Hepatocyte (in vitro differentiated cells): Measurements from ENCODE around the gene AANAT.

Source experiments
- EZH2 ChIP-seq: fragments of 200-600 bp; sonication (generic); IDR thresholded peaks from 2 replicates; pipeline ENCODE4 v1.6.1; 2016; ENCODE audit warnings: antibody characterized with exemption, mild to moderate bottlenecking, borderline replicate concordance
- EZH2phosphoT487 ChIP-seq: fragments of 200-600 bp; sonication (generic); IDR thresholded peaks from one replicate; pipeline ENCODE4 v1.6.1; 2018; ENCODE audit warnings: antibody characterized with exemption, mild to moderate bottlenecking, low read depth, moderate library complexity; ENCODE audit not compliant: unreplicated experiment, severe bottlenecking
- TF ChIP-seq, protein P1 (sequence below): fragments of 200-600 bp; sonication (generic); IDR thresholded peaks from 2 replicates; pipeline ENCODE4 v1.5.1; 2016; ENCODE audit warnings: antibody characterized with exemption, mild to moderate bottlenecking; ENCODE audit not compliant: poor library complexity

DNA sequence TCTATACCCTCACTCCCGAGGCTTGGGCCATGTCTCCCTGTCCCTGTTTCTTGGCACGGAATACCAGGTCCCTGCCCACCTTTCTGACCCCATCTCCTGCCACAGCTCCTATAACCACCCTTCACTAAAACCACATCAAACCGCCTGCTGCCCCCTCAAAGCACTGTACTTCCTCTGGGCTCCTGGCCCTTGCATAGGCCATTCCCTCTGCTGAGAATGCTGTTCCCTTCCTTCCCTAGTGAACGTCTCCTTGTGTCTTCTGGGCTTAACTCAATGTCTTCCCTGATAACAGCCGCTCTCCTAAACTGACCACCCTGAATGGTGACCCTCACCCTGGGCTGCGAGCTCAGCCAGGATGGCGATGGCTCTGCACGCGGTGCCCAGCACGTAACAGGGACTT, 10.7 kb downstream of the AANAT start:
- TF ChIP-seq, protein P1, sequence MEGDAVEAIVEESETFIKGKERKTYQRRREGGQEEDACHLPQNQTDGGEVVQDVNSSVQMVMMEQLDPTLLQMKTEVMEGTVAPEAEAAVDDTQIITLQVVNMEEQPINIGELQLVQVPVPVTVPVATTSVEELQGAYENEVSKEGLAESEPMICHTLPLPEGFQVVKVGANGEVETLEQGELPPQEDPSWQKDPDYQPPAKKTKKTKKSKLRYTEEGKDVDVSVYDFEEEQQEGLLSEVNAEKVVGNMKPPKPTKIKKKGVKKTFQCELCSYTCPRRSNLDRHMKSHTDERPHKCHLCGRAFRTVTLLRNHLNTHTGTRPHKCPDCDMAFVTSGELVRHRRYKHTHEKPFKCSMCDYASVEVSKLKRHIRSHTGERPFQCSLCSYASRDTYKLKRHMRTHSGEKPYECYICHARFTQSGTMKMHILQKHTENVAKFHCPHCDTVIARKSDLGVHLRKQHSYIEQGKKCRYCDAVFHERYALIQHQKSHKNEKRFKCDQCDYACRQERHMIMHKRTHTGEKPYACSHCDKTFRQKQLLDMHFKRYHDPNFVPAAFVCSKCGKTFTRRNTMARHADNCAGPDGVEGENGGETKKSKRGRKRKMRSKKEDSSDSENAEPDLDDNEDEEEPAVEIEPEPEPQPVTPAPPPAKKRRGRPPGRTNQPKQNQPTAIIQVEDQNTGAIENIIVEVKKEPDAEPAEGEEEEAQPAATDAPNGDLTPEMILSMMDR = no peak
- TF ChIP-seq EZH2phosphoT487 (no peak), EZH2 (no peak)
